MM.1S (cell line): ENCODE measurements around the gene EXD2.

Experiments
- EZH2 ChIP-seq: fragments of 300-600 bp; sonication (generic); optimal IDR thresholded peaks from 2 replicates; pipeline ENCODE3; 2017; ENCODE audit warnings: low read depth, mild to moderate bottlenecking, antibody characterized with exemption, low read length, mixed read lengths
- EZH2phosphoT487 ChIP-seq: fragments of 300-600 bp; sonication (generic); IDR thresholded peaks from 2 replicates; pipeline ENCODE4 v1.6.1; 2018; ENCODE audit warnings: antibody characterized with exemption, low read length
- TF ChIP-seq, protein P1 (sequence below): fragments of 300-600 bp; sonication (generic); IDR thresholded peaks from 2 replicates; pipeline ENCODE4 v1.5.1; 2016; ENCODE audit warnings: antibody characterized with exemption, low read length, mixed read lengths

DNA sequence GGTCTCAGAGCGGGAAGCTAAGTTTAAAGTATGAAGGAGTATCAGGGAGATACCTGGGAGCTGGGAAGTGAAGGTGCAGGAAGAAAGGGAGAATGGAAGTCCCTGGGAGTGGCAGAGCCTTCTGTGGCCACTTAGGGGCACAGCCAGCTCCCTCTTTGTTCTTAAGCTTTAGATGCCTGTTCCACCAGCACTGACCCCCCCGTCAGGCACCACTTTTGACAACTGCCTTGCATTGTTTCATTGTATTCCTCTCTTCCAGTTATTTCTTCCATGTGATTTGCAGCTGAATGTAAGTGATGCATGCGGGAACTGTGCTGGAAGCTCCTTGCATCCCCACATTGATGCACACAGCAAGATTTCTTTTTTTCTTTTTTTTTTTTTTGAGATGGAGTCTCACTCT is 71.2 kb downstream of the EXD2 start:
- TF ChIP-seq, protein P1, sequence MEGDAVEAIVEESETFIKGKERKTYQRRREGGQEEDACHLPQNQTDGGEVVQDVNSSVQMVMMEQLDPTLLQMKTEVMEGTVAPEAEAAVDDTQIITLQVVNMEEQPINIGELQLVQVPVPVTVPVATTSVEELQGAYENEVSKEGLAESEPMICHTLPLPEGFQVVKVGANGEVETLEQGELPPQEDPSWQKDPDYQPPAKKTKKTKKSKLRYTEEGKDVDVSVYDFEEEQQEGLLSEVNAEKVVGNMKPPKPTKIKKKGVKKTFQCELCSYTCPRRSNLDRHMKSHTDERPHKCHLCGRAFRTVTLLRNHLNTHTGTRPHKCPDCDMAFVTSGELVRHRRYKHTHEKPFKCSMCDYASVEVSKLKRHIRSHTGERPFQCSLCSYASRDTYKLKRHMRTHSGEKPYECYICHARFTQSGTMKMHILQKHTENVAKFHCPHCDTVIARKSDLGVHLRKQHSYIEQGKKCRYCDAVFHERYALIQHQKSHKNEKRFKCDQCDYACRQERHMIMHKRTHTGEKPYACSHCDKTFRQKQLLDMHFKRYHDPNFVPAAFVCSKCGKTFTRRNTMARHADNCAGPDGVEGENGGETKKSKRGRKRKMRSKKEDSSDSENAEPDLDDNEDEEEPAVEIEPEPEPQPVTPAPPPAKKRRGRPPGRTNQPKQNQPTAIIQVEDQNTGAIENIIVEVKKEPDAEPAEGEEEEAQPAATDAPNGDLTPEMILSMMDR, result no peak
- TF ChIP-seq EZH2 (no peak), EZH2phosphoT487 (no peak)
